GM19452 (cell line): ENCODE data around the gene PRR14.
"Not testable (repeated sequence)": the region's sequence is repeated elsewhere in the genome, so short reads cannot be mapped to it uniquely, and the experiment has no call there.

Experiments used
- ATAC-seq: cut with Tn5 transposase; IDR thresholded peaks from one replicate; pipeline ENCODE4 v1.9.1; 2021; ENCODE audit not compliant: unreplicated experiment

The PRR14 gene

GRCh38 chr16:30688701-30689100 is 37.9 kb downstream of the PRR14 start:
- ATAC-seq: no peak

GRCh38 chr16:30691907-30692306 is 41.1 kb downstream of the PRR14 start:
- no peak for ATAC-seq

- no peak for ATAC-seq
Observed at GRCh38 chr16:30692396-30693064, 41.8 kb downstream of the PRR14 start.

GRCh38 chr16:30694926-30695693 is 44.4 kb downstream of the PRR14 start:
- no peak for ATAC-seq

- ATAC-seq: not testable (repeated sequence)
Observed at GRCh38 chr16:30696646-30697045, 45.9 kb downstream of the PRR14 start.

GRCh38 chr16:30697264-30698138 is 46.7 kb downstream of the PRR14 start:
- peak; percentile 84 for ATAC-seq

- ATAC-seq: peak; percentile 68
Observed at GRCh38 chr16:30698139-30698815, 47.5 kb downstream of the PRR14 start.

- peak; percentile 39 for ATAC-seq
Observed at GRCh38 chr16:30698816-30699614, 48.3 kb downstream of the PRR14 start, which contains the start of gene SRCAP. Gene SRCAP, plus strand, starts transcription at chr16:30699171. Its CDS starts 1,654 bp downstream, at chr16:30700825.

GRCh38 chr16:30699615-30700099 is 48.9 kb downstream of the PRR14 start:
- ATAC-seq: no peak

- ATAC-seq: no peak
Observed at GRCh38 chr16:30700491-30700890, 49.7 kb downstream of the PRR14 start.

- no peak for ATAC-seq
Observed at GRCh38 chr16:30700971-30701370, 50.2 kb downstream of the PRR14 start.

- not testable (repeated sequence) for ATAC-seq
Observed at GRCh38 chr16:30703071-30703470, 52.3 kb downstream of the PRR14 start.

- ATAC-seq: no peak
Observed at GRCh38 chr16:30703971-30704370, 53.2 kb downstream of the PRR14 start.
